WTC11 (cell line): Measurements from ENCODE around the gene GLO1. TPM values are rescaled to one million over a fixed set of nuclear protein-coding genes. Genes with fewer than 3 reads are reported as not detected.

ENCODE experiments used
- ATAC-seq: fragments of 200-7000 bp; cut with Tn5 transposase; 2 replicates; pipeline ENCODE4 v1.10.0; 2021; ENCODE audit warnings: mild to moderate bottlenecking, moderate library complexity
- CTCF ChIA-PET: fragments of 300-600 bp; sonication (Branson Sonifier 250); formaldehyde crosslinking; loops from one replicate; lab custom pipeline; 2021; ENCODE audit warnings: antibody characterized with exemption; lab: Charles Lee
- POLR2A ChIA-PET: fragments of 350-600 bp; sonication (Branson Sonifier 250); formaldehyde crosslinking; loops from one replicate; lab custom pipeline; 2021; ENCODE audit warnings: antibody characterized with exemption; lab: Charles Lee
- DNase-seq: peaks from one replicate; pipeline ENCODE4 v3.0.0; 2021; ENCODE audit warnings: low spot score
- H3K27ac Mint-ChIP-seq: 2 replicates; pipeline ENCODE4 v1.8.0; 2021; ENCODE audit warnings: mixed read lengths
- H3K27me3 Mint-ChIP-seq: 2 replicates; pipeline ENCODE4 v1.8.0; 2021; ENCODE audit warnings: low read depth, mild to moderate bottlenecking, moderate library complexity, mixed read lengths
- H3K36me3 Mint-ChIP-seq: 2 replicates; pipeline ENCODE4 v1.8.0; 2021; ENCODE audit warnings: mixed read lengths
- H3K4me1 Mint-ChIP-seq: 2 replicates; pipeline ENCODE4 v1.8.0; 2022; ENCODE audit warnings: mixed read lengths
- H3K4me3 Mint-ChIP-seq: 2 replicates; pipeline ENCODE4 v1.8.0; 2021; ENCODE audit warnings: mild to moderate bottlenecking, moderate library complexity, mixed read lengths
- H3K9me3 Mint-ChIP-seq: 2 replicates; pipeline ENCODE4 v1.8.0; 2021; ENCODE audit warnings: mixed read lengths
- E2F1 ChIP-seq: sonication (generic); formaldehyde crosslinking; IDR thresholded peaks from 2 replicates; pipeline ENCODE4 v1.8.0; 2022; ENCODE audit warnings: mild to moderate bottlenecking, missing genetic modification reagents
- EMX1 ChIP-seq: fragments of 250-450 bp; sonication (Bioruptor Pico); IDR thresholded peaks from 2 replicates; pipeline ENCODE4 v1.8.0; 2021; ENCODE audit warnings: mild to moderate bottlenecking
- ESRRA ChIP-seq: sonication (generic); formaldehyde crosslinking; IDR thresholded peaks from 2 replicates; pipeline ENCODE4 v1.8.1; 2022; ENCODE audit warnings: mild to moderate bottlenecking, missing genetic modification reagents, borderline replicate concordance
- ETV6 ChIP-seq: sonication (generic); formaldehyde crosslinking; IDR thresholded peaks from 2 replicates; pipeline ENCODE4 v1.8.1; 2022; ENCODE audit warnings: mild to moderate bottlenecking, missing genetic modification reagents
- FOXJ3 ChIP-seq: sonication (generic); formaldehyde crosslinking; IDR thresholded peaks from 2 replicates; pipeline ENCODE4 v1.9.0; 2021; ENCODE audit warnings: missing genetic modification reagents, mild to moderate bottlenecking, borderline replicate concordance
- FOXK1 ChIP-seq: sonication (generic); formaldehyde crosslinking; IDR thresholded peaks from 2 replicates; pipeline ENCODE4 v1.8.0; 2022; ENCODE audit warnings: mild to moderate bottlenecking, moderate library complexity, missing genetic modification reagents
- GABPB1 ChIP-seq: sonication (generic); formaldehyde crosslinking; IDR thresholded peaks from 2 replicates; pipeline ENCODE4 v1.8.1; 2023; ENCODE audit warnings: mild to moderate bottlenecking, missing genetic modification reagents
- HMGXB4 ChIP-seq: sonication (generic); formaldehyde crosslinking; IDR thresholded peaks from 2 replicates; pipeline ENCODE4 v1.8.1; 2023; ENCODE audit warnings: mild to moderate bottlenecking, moderate library complexity, missing genetic modification reagents
- IRF1 ChIP-seq: sonication (generic); formaldehyde crosslinking; IDR thresholded peaks from 2 replicates; pipeline ENCODE4 v1.8.0; 2023; ENCODE audit warnings: missing genetic modification reagents
- KAT7 ChIP-seq: sonication (generic); formaldehyde crosslinking; IDR thresholded peaks from 2 replicates; pipeline ENCODE4 v1.8.1; 2023; ENCODE audit warnings: missing genetic modification reagents, mild to moderate bottlenecking, borderline replicate concordance
- NFE2L1 ChIP-seq: sonication (generic); formaldehyde crosslinking; IDR thresholded peaks from 2 replicates; pipeline ENCODE4 v1.8.1; 2023; ENCODE audit warnings: missing genetic modification reagents
- RELA ChIP-seq: sonication (generic); formaldehyde crosslinking; IDR thresholded peaks from 2 replicates; pipeline ENCODE4 v1.8.1; 2022; ENCODE audit warnings: missing genetic modification reagents, mild to moderate bottlenecking, borderline replicate concordance
- SMAD4 ChIP-seq: sonication (generic); formaldehyde crosslinking; IDR thresholded peaks from 2 replicates; pipeline ENCODE4 v1.8.0; 2022; ENCODE audit warnings: mild to moderate bottlenecking, missing genetic modification reagents
- STAT6 ChIP-seq: sonication (generic); formaldehyde crosslinking; conservative IDR thresholded peaks from 2 replicates; pipeline ENCODE4 v1.8.1; 2023; ENCODE audit warnings: mild to moderate bottlenecking, low read depth, missing genetic modification reagents, moderate library complexity
- TEAD1 ChIP-seq: sonication (generic); formaldehyde crosslinking; IDR thresholded peaks from 2 replicates; pipeline ENCODE4 v1.8.0; 2022; ENCODE audit warnings: mild to moderate bottlenecking, missing genetic modification reagents
- ZBTB43 ChIP-seq: sonication (generic); formaldehyde crosslinking; IDR thresholded peaks from 2 replicates; pipeline ENCODE4 v1.8.1; 2023; ENCODE audit warnings: mild to moderate bottlenecking, missing genetic modification reagents
- ZMAT4 ChIP-seq: fragments of 250-450 bp; sonication (Bioruptor Pico); IDR thresholded peaks from 2 replicates; pipeline ENCODE4 v1.9.0; 2021; ENCODE audit warnings: mild to moderate bottlenecking
- ZNF121 ChIP-seq: sonication (generic); formaldehyde crosslinking; IDR thresholded peaks from 2 replicates; pipeline ENCODE4 v1.8.0; 2023; ENCODE audit warnings: missing genetic modification reagents
- ZNF263 ChIP-seq: sonication (generic); formaldehyde crosslinking; IDR thresholded peaks from 2 replicates; pipeline ENCODE4 v1.8.1; 2022; ENCODE audit warnings: low read depth, mild to moderate bottlenecking, moderate library complexity, missing genetic modification reagents
- ZNF396 ChIP-seq: fragments of 250-450 bp; sonication (Bioruptor Pico); IDR thresholded peaks from 2 replicates; pipeline ENCODE4 v1.8.0; 2021; ENCODE audit warnings: mild to moderate bottlenecking, moderate library complexity, borderline replicate concordance
- ZNF425 ChIP-seq: fragments of 250-450 bp; sonication (Bioruptor Pico); conservative IDR thresholded peaks from 2 replicates; pipeline ENCODE4 v1.9.0; 2021; ENCODE audit warnings: mild to moderate bottlenecking
- ZSCAN18 ChIP-seq: fragments of 250-450 bp; sonication (Bioruptor Pico); IDR thresholded peaks from 2 replicates; pipeline ENCODE4 v2.1.2; 2022; ENCODE audit warnings: mild to moderate bottlenecking, moderate library complexity
- total RNA-seq: library from RNA; stranded (reverse); gene quantifications from 3 replicates; pipeline ENCODE4 v1.2.3, GENCODE V29; 2021

Gene GLO1
- total RNA-seq, 1 experiment from 2014 or later = 147 TPM

- ATAC-seq (no peak), DNase-seq (no peak)
- no peak overlapping the region for H3K27ac Mint-ChIP-seq
- POLR2A ChIA-PET = no interaction called here
- H3K36me3 Mint-ChIP-seq = no peaks in the 10 kb centered on the region
- no peak overlapping the region for H3K4me3 Mint-ChIP-seq
- CTCF ChIA-PET = interaction anchor here (1.3 kb wide), 1 partner anchor 48 kb away, joined by 3 read pairs; no protein-coding TSS in a partner anchor
- peaks cover 6% of the 10 kb centered on the region for H3K4me1 Mint-ChIP-seq
- peaks cover 2% of the 10 kb centered on the region for H3K9me3 Mint-ChIP-seq
- no peaks in the 10 kb centered on the region for H3K27me3 Mint-ChIP-seq
- TF ChIP-seq ETV6 = no peak
- no peak for TF ChIP-seq ZSCAN18
- no peak for TF ChIP-seq GABPB1 (CRISPR knock-in tag)
- TF ChIP-seq HMGXB4 (CRISPR knock-in tag) = no peak
- TF ChIP-seq KAT7 = no peak
- no peak for TF ChIP-seq TEAD1 (CRISPR knock-in tag)
- no peak for TF ChIP-seq ZBTB43
These were observed 22.7 kb upstream of the GLO1 start for GRCh38 chr6:38725414-38726183.

- Mint-ChIP-seq H3K27me3 (no peaks in the 10 kb centered on the region), H3K4me3 (no peak overlapping the region), H3K4me1 (peaks cover 6% of the 10 kb centered on the region), H3K36me3 (no peaks in the 10 kb centered on the region), H3K9me3 (peaks cover 6% of the 10 kb centered on the region), H3K27ac (no peak overlapping the region)
- DNase-seq = no peak
- CTCF ChIA-PET = interaction anchor here (1.3 kb wide), 1 partner anchor 49 kb away, joined by 3 read pairs; no protein-coding TSS in a partner anchor
- no peak for ATAC-seq
- POLR2A ChIA-PET = no interaction called here
- TF ChIP-seq NFE2L1 (no peak), EMX1 (CRISPR knock-in tag) (no peak), ZNF396 (no peak), ESRRA (CRISPR knock-in tag) (no peak), E2F1 (CRISPR knock-in tag) (no peak), FOXJ3 (CRISPR knock-in tag) (no peak), IRF1 (CRISPR knock-in tag) (no peak), RELA (CRISPR knock-in tag) (no peak), STAT6 (no peak), ZMAT4 (CRISPR knock-in tag) (no peak), ZNF121 (CRISPR knock-in tag) (no peak), FOXK1 (no peak), SMAD4 (CRISPR knock-in tag) (no peak), ZNF263 (CRISPR knock-in tag) (no peak), ZNF425 (CRISPR knock-in tag) (no peak)
These were observed 21.4 kb upstream of the GLO1 start for GRCh38 chr6:38724343-38724742.
